BE2C (cell line): Measurements from ENCODE around the gene CCR8.

Source experiments
- DNase-seq: peaks from one replicate; pipeline ENCODE4 v3.0.0-alpha.2; 2020
- H3K27me3 ChIP-seq: fragments of 250-450 bp; sonication (Bioruptor Pico); 2 replicates; pipeline ENCODE4 v1.5.1; 2020; ENCODE audit warnings: mild to moderate bottlenecking
- H3K36me3 ChIP-seq: fragments of 250-450 bp; sonication (Bioruptor Pico); 2 replicates; pipeline ENCODE4 v1.5.1; 2020; ENCODE audit warnings: mild to moderate bottlenecking
- H3K4me1 ChIP-seq: fragments of 250-450 bp; sonication (Bioruptor Pico); 2 replicates; pipeline ENCODE4 v1.5.1; 2020
- H3K4me3 ChIP-seq: 2 replicates; pipeline ENCODE4 v1.5.1; 2011; ENCODE audit warnings: low read depth, low read length
- H3K9me3 ChIP-seq: fragments of 250-450 bp; sonication (Bioruptor Pico); 2 replicates; pipeline ENCODE4 v1.5.1; 2020
- CTCF ChIP-seq: IDR thresholded peaks from 2 replicates; pipeline ENCODE4 v1.5.1; 2012; ENCODE audit warnings: mild to moderate bottlenecking, low read depth, low read length

CCR8 gene

GRCh38 chr3:39327746-39328349 lies 1.7 kb upstream of the CCR8 start:
- Histone ChIP-seq H3K27me3 (no peaks in the 10 kb centered on the region), H3K4me3 (no peak overlapping the region), H3K9me3 (no peaks in the 10 kb centered on the region), H3K36me3 (no peaks in the 10 kb centered on the region), H3K4me1 (no peaks in the 10 kb centered on the region)
- no peak for TF ChIP-seq CTCF
- no peak for DNase-seq

- H3K4me1 ChIP-seq: no peaks in the 10 kb centered on the region
- H3K36me3 ChIP-seq: no peaks in the 10 kb centered on the region
- DNase-seq: no peak
- H3K4me3 ChIP-seq: no peak overlapping the region
- TF ChIP-seq CTCF: no peak
- no peaks in the 10 kb centered on the region for H3K9me3 ChIP-seq
- no peaks in the 10 kb centered on the region for H3K27me3 ChIP-seq
Observed at GRCh38 chr3:39330824-39331223, 1.3 kb downstream of the CCR8 start.

DNA sequence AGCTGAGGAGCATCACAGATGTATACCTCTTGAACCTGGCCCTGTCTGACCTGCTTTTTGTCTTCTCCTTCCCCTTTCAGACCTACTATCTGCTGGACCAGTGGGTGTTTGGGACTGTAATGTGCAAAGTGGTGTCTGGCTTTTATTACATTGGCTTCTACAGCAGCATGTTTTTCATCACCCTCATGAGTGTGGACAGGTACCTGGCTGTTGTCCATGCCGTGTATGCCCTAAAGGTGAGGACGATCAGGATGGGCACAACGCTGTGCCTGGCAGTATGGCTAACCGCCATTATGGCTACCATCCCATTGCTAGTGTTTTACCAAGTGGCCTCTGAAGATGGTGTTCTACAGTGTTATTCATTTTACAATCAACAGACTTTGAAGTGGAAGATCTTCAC lies 3.0 kb downstream of the CCR8 start:
- H3K4me1 ChIP-seq: no peaks in the 10 kb centered on the region
- no peak for DNase-seq
- no peaks in the 10 kb centered on the region for H3K27me3 ChIP-seq
- TF ChIP-seq CTCF: no peak
- H3K4me3 ChIP-seq: no peak overlapping the region
- H3K36me3 ChIP-seq: no peaks in the 10 kb centered on the region
- no peaks in the 10 kb centered on the region for H3K9me3 ChIP-seq

- Histone ChIP-seq H3K4me1 (no peaks in the 10 kb centered on the region), H3K36me3 (no peaks in the 10 kb centered on the region), H3K4me3 (no peak overlapping the region), H3K9me3 (no peaks in the 10 kb centered on the region), H3K27me3 (no peaks in the 10 kb centered on the region)
- TF ChIP-seq CTCF: no peak
- DNase-seq: no peak
Observed at GRCh38 chr3:39333607-39334006, 4.1 kb downstream of the CCR8 start.

DNA sequence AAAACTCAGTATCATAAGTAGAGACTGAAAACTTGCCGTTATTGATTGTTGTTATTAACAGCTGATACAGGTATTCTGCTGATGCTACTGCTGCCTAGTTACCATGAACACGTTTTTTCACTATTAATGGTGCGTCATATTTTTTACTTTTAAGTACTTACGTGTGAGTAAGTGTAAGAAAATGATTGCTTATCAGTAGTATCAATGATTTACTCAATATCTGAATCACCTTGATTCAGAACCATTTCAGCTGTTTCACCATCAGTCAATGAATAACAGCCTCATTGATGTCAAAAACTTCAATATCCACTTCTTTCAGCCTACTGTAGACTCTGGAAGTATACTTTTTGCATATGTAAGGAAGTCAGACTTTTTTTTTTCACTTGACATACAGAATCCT lies 4.7 kb downstream of the CCR8 start:
- H3K36me3 ChIP-seq: no peaks in the 10 kb centered on the region
- no peaks in the 10 kb centered on the region for H3K4me1 ChIP-seq
- no peak for TF ChIP-seq CTCF
- DNase-seq: no peak
- H3K27me3 ChIP-seq: no peaks in the 10 kb centered on the region
- H3K9me3 ChIP-seq: no peaks in the 10 kb centered on the region
- no peak overlapping the region for H3K4me3 ChIP-seq

DNA sequence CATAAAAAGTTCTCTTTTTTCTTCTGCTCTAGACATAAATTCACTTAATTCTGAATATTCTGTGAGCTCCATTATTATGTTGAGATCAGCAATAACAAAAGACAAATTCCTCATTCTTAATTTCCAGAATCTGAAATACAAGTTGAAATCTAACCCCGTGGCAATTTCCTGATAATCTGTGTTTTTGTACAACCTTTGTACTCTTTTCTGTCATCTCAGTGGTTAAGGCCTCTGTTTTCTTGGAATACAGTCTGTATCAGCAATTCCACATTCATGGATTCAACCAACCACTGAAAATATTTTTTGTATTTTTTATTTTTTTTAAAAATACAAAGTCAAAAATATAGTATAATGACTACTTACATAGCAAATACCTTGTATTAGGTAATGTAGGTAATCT lies 8.7 kb downstream of the CCR8 start:
- H3K27me3 ChIP-seq: no peaks in the 10 kb centered on the region
- H3K4me3 ChIP-seq: no peak overlapping the region
- no peaks in the 10 kb centered on the region for H3K4me1 ChIP-seq
- no peak for DNase-seq
- no peaks in the 10 kb centered on the region for H3K36me3 ChIP-seq
- no peaks in the 10 kb centered on the region for H3K9me3 ChIP-seq
- no peak for TF ChIP-seq CTCF
